K562 (cell line): ENCODE results near the gene PKP1. TPM values are rescaled to one million over a fixed set of nuclear protein-coding genes. Genes with fewer than 3 reads are reported as not detected.

Source experiments
- ATAC-seq: fragments of 200-7000 bp; cut with Tn5 transposase; 3 replicates; pipeline ENCODE4 v1.9.1; 2020; ENCODE audit warnings: moderate library complexity
- BruUV-seq: library from RNA; stranded (reverse); fragments of 400-500 nt; replicated peaks from 2 replicates; lab custom pipeline; 2021; lab: Mats Ljungman, UMichigan
- CTCF ChIA-PET: fragments of 300-600 bp; formaldehyde crosslinking; extraction: SDS; loops from one replicate; lab custom pipeline; 2021; ENCODE audit warnings: low intra/inter-chr PET ratio; lab: Yijun Ruan, JAX
- POLR2A ChIA-PET: fragments of 300-600, 350-650 bp; sonication (Branson Sonifier 250); formaldehyde crosslinking; extraction: SDS; loops from one replicate; lab custom pipeline; 2021; ENCODE audit warnings: antibody characterized with exemption, inconsistent platforms; lab: Yijun Ruan, JAX
- DNase-seq, 4 experiments: peaks; one replicate each; pipeline versions ENCODE4 v3.0.0 to v3.0.0-alpha.2; 2011 to 2018; ENCODE audit warnings: low spot score in 3 of 4, mixed read lengths in 3 of 4; ENCODE audit errors: extremely low read depth in 1 of 4
- FAIRE-seq: peaks from 2 replicates; lab custom pipeline; 2011; peaks lifted over from hg19 to GRCh38; lab: Jason Lieb, UNC
- H2AFZ ChIP-seq: 2 replicates; pipeline ENCODE4 v1.6.0; 2011; ENCODE audit warnings: low read depth, low read length, control low read depth, inconsistent platforms
- H3K27ac ChIP-seq: fragments of 200-600 bp; 3 replicates; pipeline ENCODE4 v1.8.0; 2011; ENCODE audit warnings: low read depth, mild to moderate bottlenecking, control low read depth, inconsistent platforms, low read length, moderate library complexity, mixed read lengths; ENCODE audit errors: extremely low read depth
- H3K27me3 ChIP-seq, 2 experiments: fragments of 300-600 bp in 1 of 2; 2 replicates in 1 of 2; 3 replicates in 1 of 2; pipeline versions ENCODE4 v1.6.0 to v1.8.0; 2011; ENCODE audit warnings: inconsistent platforms in 2 of 2, low read length in 2 of 2, mild to moderate bottlenecking in 1 of 2, mixed read lengths in 1 of 2, moderate library complexity in 1 of 2; ENCODE audit not compliant: control insufficient read depth in 2 of 2, insufficient read depth in 2 of 2
- H3K36me3 ChIP-seq: fragments of 300-600 bp; 3 replicates; pipeline ENCODE4 v1.8.0; 2011; ENCODE audit warnings: mild to moderate bottlenecking, low read length, inconsistent platforms; ENCODE audit not compliant: control insufficient read depth, insufficient read depth
- H3K4me1 ChIP-seq, 2 experiments: fragments of 200-600 bp in 1 of 2; replicated peaks in 1 of 2; 2 replicates in 1 of 2; 3 replicates in 1 of 2; pipeline versions ENCODE4 v1.5.1 to v1.8.0; 2011; ENCODE audit warnings: inconsistent platforms in 2 of 2, low read length in 2 of 2, mild to moderate bottlenecking in 1 of 2, mixed read lengths in 1 of 2, moderate library complexity in 1 of 2; ENCODE audit not compliant: control insufficient read depth in 2 of 2, insufficient read depth in 2 of 2
- H3K4me2 ChIP-seq: 2 replicates; pipeline ENCODE4 v1.6.1; 2011; ENCODE audit warnings: low read length, control low read depth, inconsistent platforms, mixed read lengths; ENCODE audit not compliant: insufficient read depth
- H3K4me3 ChIP-seq: fragments of 200-600 bp; sonication (generic), shearing (Covaris generic); 2 replicates; pipeline ENCODE4 v1.5.1; 2016; ENCODE audit warnings: control low read depth, inconsistent platforms
- H3K79me2 ChIP-seq: fragments of 200-600 bp; 3 replicates; pipeline ENCODE4 v1.8.0; 2011; ENCODE audit warnings: low read length, inconsistent platforms; ENCODE audit not compliant: control insufficient read depth, insufficient read depth
- H3K9ac ChIP-seq, 2 experiments: 2 replicates each; pipeline versions ENCODE4 v1.6.0 to v1.6.1; 2011; ENCODE audit warnings: low read depth in 2 of 2, low read length in 2 of 2, control low read depth in 1 of 2, inconsistent platforms in 1 of 2, mild to moderate bottlenecking in 1 of 2, mixed read lengths in 1 of 2; ENCODE audit not compliant: insufficient read depth in 1 of 2
- H3K9me1 ChIP-seq: one replicate; pipeline ENCODE4 v1.6.0; 2011; ENCODE audit warnings: inconsistent platforms, mild to moderate bottlenecking, low read length, moderate library complexity; ENCODE audit not compliant: control insufficient read depth, insufficient read depth
- H3K9me3 ChIP-seq: replicated peaks from 2 replicates; pipeline ENCODE4 v1.5.1; 2011; ENCODE audit warnings: low read depth, low read length, inconsistent platforms; ENCODE audit not compliant: control insufficient read depth, insufficient read depth
- H4K20me1 ChIP-seq: replicated peaks from 2 replicates; pipeline ENCODE4 v1.6.1; 2011; ENCODE audit warnings: low read length, inconsistent platforms, mixed read lengths; ENCODE audit not compliant: control insufficient read depth, insufficient read depth
- FOXA3 ChIP-seq, 2 experiments: fragments of 450-650 bp in 1 of 2; sonication (generic) in 1 of 2; formaldehyde crosslinking; IDR thresholded peaks in 1 of 2; conservative IDR thresholded peaks in 1 of 2; 2 replicates each; pipeline versions ENCODE4 v1.4.0 to v1.8.0; 2020 to 2022; ENCODE audit warnings: mild to moderate bottlenecking in 2 of 2, missing genetic modification reagents in 1 of 2
- KAT2B ChIP-seq: IDR thresholded peaks from one replicate; pipeline ENCODE4 v1.6.1; 2012; ENCODE audit warnings: low read depth, mild to moderate bottlenecking, control low read depth, inconsistent platforms, low read length, moderate library complexity
- POLR2H ChIP-seq: IDR thresholded peaks from 2 replicates; pipeline ENCODE4 v1.6.1; 2016; ENCODE audit warnings: missing genetic modification characterization, low read depth, mild to moderate bottlenecking, control low read depth, missing compliant biosample characterization, moderate library complexity
- ZNF133 ChIP-seq: fragments of 250-450 bp; sonication (Bioruptor Pico); IDR thresholded peaks from 2 replicates; pipeline ENCODE4 v1.4.0; 2020; ENCODE audit warnings: mild to moderate bottlenecking
- whole genome bisulfite sequencing: fragments of 100-300 bp; shearing (Covaris generic); methylation state at CpG from one replicate; pipeline ENCODE4 v1.1.6; 2016; ENCODE audit warnings: low coverage, mixed read lengths; ENCODE audit not compliant: insufficient coverage; ENCODE audit errors: missing lambda C conversion rate; 5-methylcytosine and 5-hydroxymethylcytosine counted together
- in situ Hi-C: fragments of 300-500 bp; cut with MboI; formaldehyde crosslinking; loops from 4 replicates; pipeline ENCODE4 v1.15.0; 2018; ENCODE audit warnings: inconsistent platforms, mixed read lengths
- intact Hi-C: fragments of 100-400 bp; cut with micrococcal nuclease; formaldehyde crosslinking; loops from 2 replicates; pipeline ENCODE4 v1.14.2; 2022
- polyA plus RNA-seq, 8 experiments: library from polyadenylated mRNA; depleted of rRNA in 4 of 8; stranded (reverse) in 5 of 8; unstranded in 3 of 8; fragments of >200 nt; fragmentation: Nextera tagmentation in 2 of 8; fragmentation: Illumina TruSeq in 1 of 8; extraction: Ambion mirVana in 2 of 8; extraction: Trizol in 1 of 8; gene quantifications; 2 replicates each; pipeline versions ENCODE4 v1.2.1 to v1.2.3, GENCODE V29; 2011 to 2014; ENCODE audit warnings: inconsistent platforms in 1 of 8, missing spikeins in 1 of 8
- total RNA-seq, 7 experiments: library from RNA; depleted of rRNA in 6 of 7; stranded (reverse); fragments of >200 nt in 6 of 7; fragmentation: Illumina TruSeq in 2 of 7; extraction: Trizol in 2 of 7; gene quantifications; 2 replicates each; pipeline versions ENCODE4 v1.2.1 to v1.2.3, GENCODE V29; 2011 to 2021; ENCODE audit warnings: low replicate concordance in 1 of 7
- TF ChIP-seq, protein P1 (sequence below), 2 experiments: IDR thresholded peaks; 2 replicates each; pipeline ENCODE4 v1.6.1; 2012; ENCODE audit warnings: improper control_type of control experiment in 2 of 2, low read depth in 2 of 2, low read length in 2 of 2, borderline replicate concordance in 1 of 2
- TF ChIP-seq, protein P2 (sequence below): fragments of 450-650 bp; IDR thresholded peaks from 2 replicates; pipeline ENCODE4 v1.6.1; 2016; ENCODE audit warnings: antibody characterized with exemption
- TF ChIP-seq, protein P3 (sequence below), 2 experiments: fragments of 450-650 bp; formaldehyde crosslinking in 1 of 2; IDR thresholded peaks; 2 replicates each; pipeline versions ENCODE4 v1.4.0 to v1.6.1; 2014 to 2020; ENCODE audit warnings: mild to moderate bottlenecking in 2 of 2, borderline replicate concordance in 1 of 2, low read depth in 1 of 2
- TF ChIP-seq, protein P4 (sequence below): sonication (generic); IDR thresholded peaks from 2 replicates; pipeline ENCODE4 v1.6.1; 2016

PKP1 gene
- total and polyA plus RNA-seq, 9 of the 15 experiments (the other 6 are each of a cell fraction or from before 2014, with no cell fraction given) = not detected

DNA sequence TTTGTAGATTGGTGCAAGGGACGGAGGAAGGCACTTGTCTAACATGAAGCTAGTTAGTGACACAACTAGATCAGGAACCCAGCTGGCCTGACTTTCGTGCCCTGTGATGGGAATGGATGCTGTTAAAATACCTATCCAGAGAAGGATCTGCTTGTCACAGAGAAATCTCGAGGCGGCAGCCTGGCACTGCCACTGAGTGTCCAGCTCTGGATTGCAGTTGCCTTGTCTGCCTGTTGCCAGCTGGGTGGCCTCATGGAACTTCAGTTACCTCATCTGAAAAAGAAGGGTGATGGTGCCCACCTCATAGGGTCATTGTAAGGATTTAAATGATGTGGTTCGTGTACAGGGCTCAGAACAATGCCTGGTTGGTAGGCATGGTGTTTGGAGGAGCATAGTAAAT is 2.4 kb upstream of the PKP1 start:
- Histone ChIP-seq H3K9me3 (no peaks in the 10 kb centered on the region), H3K27me3 (peaks cover 57 to 86% of the 10 kb centered on the region in 2 experiments), H3K4me2 (no peak overlapping the region), H4K20me1 (no peaks in the 10 kb centered on the region; the same call in none of the 2 replicates), H3K9ac (no peak overlapping the region), H2AFZ (no peak overlapping the region), H3K4me1 (peaks cover 0 to 9% of the 10 kb centered on the region in 2 experiments; a peak in 1 of 5 replicates), H3K79me2 (no peaks in the 10 kb centered on the region), H3K9me1 (no peaks in the 10 kb centered on the region), H3K27ac (no peak overlapping the region), H3K4me3 (no peak overlapping the region), H3K36me3 (no peaks in the 10 kb centered on the region)
- ATAC-seq = no peak
- BruUV-seq = no TSS peak
- FAIRE-seq = no peak
- CTCF ChIA-PET = no interaction called here
- TF ChIP-seq FOXA3 (CRISPR knock-in tag; conservative IDR thresholded peaks at IDR 0.05 in 1 of 2, IDR thresholded peaks at IDR 0.05 in 1 of 2) (no peak), KAT2B (no peak), POLR2H (tag) (no peak), ZNF133 (CRISPR knock-in tag) (no peak)
- TF ChIP-seq, protein P1, sequence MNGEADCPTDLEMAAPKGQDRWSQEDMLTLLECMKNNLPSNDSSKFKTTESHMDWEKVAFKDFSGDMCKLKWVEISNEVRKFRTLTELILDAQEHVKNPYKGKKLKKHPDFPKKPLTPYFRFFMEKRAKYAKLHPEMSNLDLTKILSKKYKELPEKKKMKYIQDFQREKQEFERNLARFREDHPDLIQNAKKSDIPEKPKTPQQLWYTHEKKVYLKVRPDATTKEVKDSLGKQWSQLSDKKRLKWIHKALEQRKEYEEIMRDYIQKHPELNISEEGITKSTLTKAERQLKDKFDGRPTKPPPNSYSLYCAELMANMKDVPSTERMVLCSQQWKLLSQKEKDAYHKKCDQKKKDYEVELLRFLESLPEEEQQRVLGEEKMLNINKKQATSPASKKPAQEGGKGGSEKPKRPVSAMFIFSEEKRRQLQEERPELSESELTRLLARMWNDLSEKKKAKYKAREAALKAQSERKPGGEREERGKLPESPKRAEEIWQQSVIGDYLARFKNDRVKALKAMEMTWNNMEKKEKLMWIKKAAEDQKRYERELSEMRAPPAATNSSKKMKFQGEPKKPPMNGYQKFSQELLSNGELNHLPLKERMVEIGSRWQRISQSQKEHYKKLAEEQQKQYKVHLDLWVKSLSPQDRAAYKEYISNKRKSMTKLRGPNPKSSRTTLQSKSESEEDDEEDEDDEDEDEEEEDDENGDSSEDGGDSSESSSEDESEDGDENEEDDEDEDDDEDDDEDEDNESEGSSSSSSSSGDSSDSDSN (IDR thresholded peaks at IDR 0.05; ENCODE audit: borderline replicate concordance in 1 of 2, low read depth in 2 of 2, low read length in 2 of 2) = no peak
- TF ChIP-seq, protein P2, sequence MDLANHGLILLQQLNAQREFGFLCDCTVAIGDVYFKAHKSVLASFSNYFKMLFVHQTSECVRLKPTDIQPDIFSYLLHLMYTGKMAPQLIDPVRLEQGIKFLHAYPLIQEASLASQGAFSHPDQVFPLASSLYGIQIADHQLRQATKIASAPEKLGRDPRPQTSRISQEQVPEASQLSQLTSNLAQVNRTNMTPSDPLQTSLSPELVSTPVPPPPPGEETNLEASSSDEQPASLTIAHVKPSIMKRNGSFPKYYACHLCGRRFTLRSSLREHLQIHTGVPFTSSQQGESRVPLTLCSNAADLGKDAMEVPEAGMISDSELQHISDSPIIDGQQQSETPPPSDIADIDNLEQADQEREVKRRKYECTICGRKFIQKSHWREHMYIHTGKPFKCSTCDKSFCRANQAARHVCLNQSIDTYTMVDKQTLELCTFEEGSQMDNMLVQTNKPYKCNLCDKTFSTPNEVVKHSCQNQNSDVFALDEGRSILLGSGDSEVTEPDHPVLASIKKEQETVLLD = no peak
- TF ChIP-seq, protein P3, sequence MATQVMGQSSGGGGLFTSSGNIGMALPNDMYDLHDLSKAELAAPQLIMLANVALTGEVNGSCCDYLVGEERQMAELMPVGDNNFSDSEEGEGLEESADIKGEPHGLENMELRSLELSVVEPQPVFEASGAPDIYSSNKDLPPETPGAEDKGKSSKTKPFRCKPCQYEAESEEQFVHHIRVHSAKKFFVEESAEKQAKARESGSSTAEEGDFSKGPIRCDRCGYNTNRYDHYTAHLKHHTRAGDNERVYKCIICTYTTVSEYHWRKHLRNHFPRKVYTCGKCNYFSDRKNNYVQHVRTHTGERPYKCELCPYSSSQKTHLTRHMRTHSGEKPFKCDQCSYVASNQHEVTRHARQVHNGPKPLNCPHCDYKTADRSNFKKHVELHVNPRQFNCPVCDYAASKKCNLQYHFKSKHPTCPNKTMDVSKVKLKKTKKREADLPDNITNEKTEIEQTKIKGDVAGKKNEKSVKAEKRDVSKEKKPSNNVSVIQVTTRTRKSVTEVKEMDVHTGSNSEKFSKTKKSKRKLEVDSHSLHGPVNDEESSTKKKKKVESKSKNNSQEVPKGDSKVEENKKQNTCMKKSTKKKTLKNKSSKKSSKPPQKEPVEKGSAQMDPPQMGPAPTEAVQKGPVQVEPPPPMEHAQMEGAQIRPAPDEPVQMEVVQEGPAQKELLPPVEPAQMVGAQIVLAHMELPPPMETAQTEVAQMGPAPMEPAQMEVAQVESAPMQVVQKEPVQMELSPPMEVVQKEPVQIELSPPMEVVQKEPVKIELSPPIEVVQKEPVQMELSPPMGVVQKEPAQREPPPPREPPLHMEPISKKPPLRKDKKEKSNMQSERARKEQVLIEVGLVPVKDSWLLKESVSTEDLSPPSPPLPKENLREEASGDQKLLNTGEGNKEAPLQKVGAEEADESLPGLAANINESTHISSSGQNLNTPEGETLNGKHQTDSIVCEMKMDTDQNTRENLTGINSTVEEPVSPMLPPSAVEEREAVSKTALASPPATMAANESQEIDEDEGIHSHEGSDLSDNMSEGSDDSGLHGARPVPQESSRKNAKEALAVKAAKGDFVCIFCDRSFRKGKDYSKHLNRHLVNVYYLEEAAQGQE (IDR thresholded peaks at IDR 0.05; ENCODE audit: borderline replicate concordance) = no peak
- TF ChIP-seq, protein P3 (CRISPR knock-in tag; IDR thresholded peaks at IDR 0.05; ENCODE audit: low read depth) = no peak
- TF ChIP-seq, protein P4, sequence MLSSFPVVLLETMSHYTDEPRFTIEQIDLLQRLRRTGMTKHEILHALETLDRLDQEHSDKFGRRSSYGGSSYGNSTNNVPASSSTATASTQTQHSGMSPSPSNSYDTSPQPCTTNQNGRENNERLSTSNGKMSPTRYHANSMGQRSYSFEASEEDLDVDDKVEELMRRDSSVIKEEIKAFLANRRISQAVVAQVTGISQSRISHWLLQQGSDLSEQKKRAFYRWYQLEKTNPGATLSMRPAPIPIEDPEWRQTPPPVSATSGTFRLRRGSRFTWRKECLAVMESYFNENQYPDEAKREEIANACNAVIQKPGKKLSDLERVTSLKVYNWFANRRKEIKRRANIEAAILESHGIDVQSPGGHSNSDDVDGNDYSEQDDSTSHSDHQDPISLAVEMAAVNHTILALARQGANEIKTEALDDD = no peak
- POLR2A ChIA-PET = interaction anchor here (0.8 to 1.5 kb wide), 5 partner anchors 9 to 36 kb away, joined by 3 read pairs; no protein-coding TSS in a partner anchor
- intact Hi-C loops (no loop called here), in situ Hi-C loops (no loop called here)
- WGBS = 0% methylated on average over 5 of the region's 5 CpGs
- DNase-seq = no peak
